ENCODE data around the gene INCENP.

Gene INCENP

GRCh38 chr11:62153087-62153395, 29.2 kb downstream of the INCENP start:
- TF ChIP-seq GATA2 (IDR thresholded peaks at IDR 0.05; ENCODE audit: low read depth, low read length): no peak
- no peak for TF ChIP-seq GATA3 (IDR thresholded peaks at IDR 0.05; ENCODE audit: low read depth, low read length)

DNA sequence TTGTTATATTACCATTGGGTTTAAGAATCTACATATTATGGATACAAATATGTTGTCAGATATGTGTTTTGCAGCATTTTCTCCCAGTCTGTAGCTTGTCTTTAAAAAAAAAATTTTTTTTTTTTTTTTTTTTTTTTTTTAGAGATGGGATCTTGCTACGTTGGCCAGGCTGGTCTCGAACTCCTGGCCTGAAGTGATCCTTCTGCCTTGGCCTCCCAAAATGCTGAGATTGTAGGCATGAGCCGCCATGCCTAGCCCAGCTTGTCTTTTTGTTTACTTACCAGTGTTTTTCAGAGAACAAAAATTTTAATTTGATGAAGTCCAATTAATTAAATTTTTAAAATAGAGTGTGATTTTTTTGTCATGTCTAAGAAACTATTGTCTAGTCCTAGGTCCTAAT, 29.8 kb downstream of the INCENP start:
- TF ChIP-seq GATA3 (IDR thresholded peaks at IDR 0.05; ENCODE audit: low read depth, low read length) (no peak), GATA2 (IDR thresholded peaks at IDR 0.05; ENCODE audit: low read depth, low read length) (no peak)

DNA sequence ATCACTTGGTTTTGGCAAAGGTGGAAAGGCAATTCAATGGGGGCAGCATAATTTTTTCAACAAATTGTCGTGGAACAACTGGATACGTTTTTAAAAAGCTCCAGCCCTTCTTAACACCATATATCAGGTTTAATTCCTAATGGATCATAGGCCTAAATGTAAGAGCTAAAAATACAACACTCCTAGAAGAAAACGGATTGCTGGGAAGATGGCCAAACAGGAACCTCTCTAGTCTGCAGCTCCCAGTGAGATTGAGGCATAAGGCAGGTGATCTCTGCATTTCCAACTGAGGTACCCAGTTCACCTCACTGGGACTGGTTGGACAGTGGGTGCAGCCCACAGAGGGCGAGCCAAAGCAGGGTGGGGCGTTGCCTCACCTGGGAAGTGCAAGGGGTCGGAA, 33.8 kb downstream of the INCENP start:
- TF ChIP-seq GATA2 (IDR thresholded peaks at IDR 0.05; ENCODE audit: low read depth, low read length) (no peak), GATA3 (IDR thresholded peaks at IDR 0.05; ENCODE audit: low read depth, low read length) (no peak)

- no peak for TF ChIP-seq GATA2 (IDR thresholded peaks at IDR 0.05; ENCODE audit: low read depth, low read length)
- no peak for TF ChIP-seq GATA3 (IDR thresholded peaks at IDR 0.05; ENCODE audit: low read depth, low read length)
These were observed 42.6 kb downstream of the INCENP start for GRCh38 chr11:62166371-62166770.

DNA sequence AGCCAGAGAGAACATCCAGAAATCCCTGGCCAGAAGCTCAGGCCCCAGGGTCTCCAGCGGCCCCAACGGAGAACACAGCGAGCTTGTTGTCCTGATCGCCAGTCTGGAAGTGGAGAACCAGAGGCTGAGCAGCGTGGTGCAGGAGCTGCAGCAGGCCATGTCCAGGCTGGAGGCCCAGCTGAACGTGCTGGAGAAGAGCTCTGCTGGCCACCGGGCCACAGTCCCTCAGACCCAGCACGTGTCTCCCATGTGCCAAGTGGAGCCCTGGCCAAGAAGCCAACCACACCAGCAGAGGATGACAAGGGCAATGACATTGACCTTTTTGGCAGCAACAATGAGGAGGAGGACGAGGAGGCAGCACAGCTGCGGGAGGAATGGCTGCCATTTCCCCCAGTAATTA, 45.6 kb downstream of the INCENP start:
- TF ChIP-seq GATA3 (IDR thresholded peaks at IDR 0.05; ENCODE audit: low read depth, low read length) (no peak), GATA2 (IDR thresholded peaks at IDR 0.05; ENCODE audit: low read depth, low read length) (no peak)

DNA sequence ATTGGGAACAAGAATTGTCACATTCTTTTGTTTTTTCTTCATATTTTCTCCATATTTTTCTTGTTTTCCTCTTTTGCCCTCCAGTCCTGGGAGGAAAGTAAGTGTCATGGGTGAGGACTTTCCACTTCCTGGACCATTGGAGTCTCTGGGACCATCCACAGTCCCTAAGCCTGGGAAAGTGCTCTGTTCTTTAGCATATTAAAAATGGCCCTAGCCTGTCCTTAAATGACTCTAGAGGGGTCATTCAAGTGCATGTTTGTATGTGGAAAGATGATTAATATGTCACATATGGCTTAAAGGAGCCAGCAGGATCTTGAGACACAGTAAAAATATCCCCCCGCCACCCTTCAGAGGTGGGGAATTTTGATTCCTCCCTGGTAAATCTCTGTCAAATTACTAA, 46.1 kb downstream of the INCENP start:
- no peak for TF ChIP-seq GATA3 (IDR thresholded peaks at IDR 0.05; ENCODE audit: low read depth, low read length)
- no peak for TF ChIP-seq GATA2 (IDR thresholded peaks at IDR 0.05; ENCODE audit: low read depth, low read length)

GRCh38 chr11:62171261-62171723, 47.5 kb downstream of the INCENP start:
- TF ChIP-seq GATA3 (IDR thresholded peaks at IDR 0.05; ENCODE audit: low read depth, low read length): no peak
- TF ChIP-seq GATA2 (IDR thresholded peaks at IDR 0.05; ENCODE audit: low read depth, low read length): no peak

DNA sequence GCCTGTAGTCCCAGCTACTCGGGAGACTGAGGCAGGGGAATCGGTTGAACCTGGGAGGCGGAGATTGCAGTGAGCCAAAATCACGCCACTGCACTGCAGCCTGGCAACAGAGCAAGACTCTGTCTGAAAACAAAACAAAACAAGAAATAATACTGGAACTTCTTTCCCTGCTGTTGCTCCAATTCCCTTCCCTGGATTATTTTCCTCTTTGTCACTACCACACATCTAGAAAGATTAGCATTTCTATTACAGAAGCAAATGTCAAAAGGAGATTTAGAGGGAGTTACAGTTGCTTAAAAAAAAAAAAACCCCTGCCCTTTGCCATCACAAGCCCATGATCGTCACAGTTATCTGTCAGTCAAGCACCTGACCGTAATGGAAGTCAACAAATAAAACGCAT, 48.5 kb downstream of the INCENP start:
- no peak for TF ChIP-seq GATA2 (IDR thresholded peaks at IDR 0.05; ENCODE audit: low read depth, low read length)
- no peak for TF ChIP-seq GATA3 (IDR thresholded peaks at IDR 0.05; ENCODE audit: low read depth, low read length)

DNA sequence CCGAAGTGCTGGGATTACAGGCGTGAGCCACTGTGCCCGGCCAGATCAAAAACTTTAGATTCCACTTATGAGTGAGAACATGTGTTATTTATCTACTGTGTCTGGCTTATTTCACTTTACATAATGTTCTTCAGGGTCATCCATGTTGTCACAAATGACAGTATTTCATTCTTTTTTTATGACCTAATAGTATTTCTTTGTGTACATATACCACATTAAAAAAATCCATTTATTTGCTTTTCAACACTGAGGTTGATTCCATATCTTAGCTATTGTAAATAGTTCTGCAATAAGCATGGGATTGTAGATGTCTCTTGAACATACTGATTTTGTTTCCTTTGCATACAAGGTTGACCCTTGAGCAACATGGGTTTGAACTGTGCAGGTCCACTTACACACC, 53.0 kb downstream of the INCENP start:
- TF ChIP-seq GATA3 (IDR thresholded peaks at IDR 0.05; ENCODE audit: low read depth, low read length) (no peak), GATA2 (IDR thresholded peaks at IDR 0.05; ENCODE audit: low read depth, low read length) (no peak)

- TF ChIP-seq GATA3 (IDR thresholded peaks at IDR 0.05; ENCODE audit: low read depth, low read length) (no peak), GATA2 (IDR thresholded peaks at IDR 0.05; ENCODE audit: low read depth, low read length) (no peak)
These were observed 56.2 kb downstream of the INCENP start for GRCh38 chr11:62179995-62180394.

DNA sequence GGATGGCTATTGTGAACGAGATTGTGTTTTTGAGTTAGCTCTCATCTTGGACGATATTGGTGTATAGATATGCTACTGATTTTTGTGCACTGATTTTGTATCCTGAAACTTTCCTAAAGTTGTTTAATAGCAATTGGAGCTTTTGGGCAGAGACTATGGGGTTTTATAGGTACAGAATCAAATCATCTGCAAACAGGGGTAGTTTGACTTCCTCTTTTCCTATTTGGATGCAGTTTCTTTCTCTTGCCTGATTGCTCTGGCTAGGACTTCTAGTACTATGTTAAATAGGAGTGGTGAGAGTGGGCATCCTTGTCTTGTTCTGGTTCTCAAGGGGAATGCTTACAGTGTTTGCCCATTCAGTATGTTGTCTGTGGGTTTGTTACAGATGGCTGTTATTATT, 57.3 kb downstream of the INCENP start:
- TF ChIP-seq GATA3 (IDR thresholded peaks at IDR 0.05; ENCODE audit: low read depth, low read length) (no peak), GATA2 (IDR thresholded peaks at IDR 0.05; ENCODE audit: low read depth, low read length) (no peak)

DNA sequence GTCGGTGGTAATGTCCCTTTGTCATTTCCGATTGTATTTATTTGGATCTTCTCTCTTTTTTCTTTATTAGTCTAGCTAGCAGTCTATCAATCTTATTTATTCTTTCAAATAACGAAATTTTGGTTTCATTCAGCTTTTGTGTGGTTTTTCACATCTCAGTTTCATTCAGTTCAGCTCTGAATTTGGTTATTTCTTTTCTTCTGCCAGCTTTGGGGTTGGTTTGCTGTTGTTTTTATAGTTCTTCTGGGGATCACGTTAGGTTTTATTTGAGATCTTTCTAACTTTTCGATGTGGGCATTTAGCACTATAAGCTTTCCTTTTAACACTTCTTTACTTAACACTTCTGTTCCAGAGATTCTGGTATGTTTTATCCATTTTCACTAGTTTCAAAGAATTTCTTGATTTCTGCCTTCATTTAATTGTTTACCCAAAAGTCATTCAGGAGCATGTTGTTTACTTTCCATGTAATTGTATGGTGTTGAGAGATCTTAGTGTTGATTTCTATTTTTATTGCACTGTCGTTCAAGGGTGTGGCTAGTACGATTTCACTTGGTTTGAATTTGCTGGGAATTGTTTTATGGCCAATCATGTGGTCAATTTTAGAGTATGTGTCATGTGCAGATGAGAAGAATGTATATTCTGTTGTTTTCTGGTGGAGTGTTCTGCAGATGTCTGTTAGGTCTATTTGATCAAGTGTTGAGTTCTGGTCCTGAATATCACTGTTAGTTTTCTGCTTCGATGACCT, 58.5 kb downstream of the INCENP start:
- TF ChIP-seq GATA3 (IDR thresholded peaks at IDR 0.05; ENCODE audit: low read depth, low read length): no peak
- TF ChIP-seq GATA2 (IDR thresholded peaks at IDR 0.05; ENCODE audit: low read depth, low read length): no peak

- no peak for TF ChIP-seq GATA2 (IDR thresholded peaks at IDR 0.05; ENCODE audit: low read depth, low read length)
- no peak for TF ChIP-seq GATA3 (IDR thresholded peaks at IDR 0.05; ENCODE audit: low read depth, low read length)
These were observed 62.4 kb downstream of the INCENP start for GRCh38 chr11:62186195-62186594.

DNA sequence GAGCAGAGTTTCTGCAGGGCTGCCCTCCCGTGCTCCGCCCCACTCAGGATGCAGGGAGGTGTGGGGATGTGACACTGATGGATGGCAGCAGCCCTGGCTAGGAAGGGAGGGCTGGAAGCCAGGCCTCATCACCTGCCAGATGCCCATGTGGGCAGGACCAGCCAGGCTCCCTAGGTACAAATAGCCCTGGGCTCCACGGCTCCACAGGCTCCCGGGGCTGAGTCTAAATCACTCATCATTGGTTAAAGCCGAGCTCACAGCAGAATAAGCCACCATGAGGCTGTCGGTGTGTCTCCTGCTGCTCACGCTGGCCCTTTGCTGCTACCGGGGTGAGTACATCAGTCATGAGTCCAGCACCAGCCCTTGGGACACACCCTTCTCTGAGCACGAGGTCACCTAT, 66.2 kb downstream of the INCENP start, which contains the start of gene SCGB1D1:
TSS of gene SCGB1D1 (plus strand) at position 206 of the 400 bp plus-strand sequence. CDS start at position 275, 69 bp downstream.
- no peak for TF ChIP-seq GATA3 (IDR thresholded peaks at IDR 0.05; ENCODE audit: low read depth, low read length)
- no peak for TF ChIP-seq GATA2 (IDR thresholded peaks at IDR 0.05; ENCODE audit: low read depth, low read length)

- TF ChIP-seq GATA3 (IDR thresholded peaks at IDR 0.05; ENCODE audit: low read depth, low read length) (no peak), GATA2 (IDR thresholded peaks at IDR 0.05; ENCODE audit: low read depth, low read length) (no peak)
These were observed 70.1 kb downstream of the INCENP start for GRCh38 chr11:62193952-62194351.

DNA sequence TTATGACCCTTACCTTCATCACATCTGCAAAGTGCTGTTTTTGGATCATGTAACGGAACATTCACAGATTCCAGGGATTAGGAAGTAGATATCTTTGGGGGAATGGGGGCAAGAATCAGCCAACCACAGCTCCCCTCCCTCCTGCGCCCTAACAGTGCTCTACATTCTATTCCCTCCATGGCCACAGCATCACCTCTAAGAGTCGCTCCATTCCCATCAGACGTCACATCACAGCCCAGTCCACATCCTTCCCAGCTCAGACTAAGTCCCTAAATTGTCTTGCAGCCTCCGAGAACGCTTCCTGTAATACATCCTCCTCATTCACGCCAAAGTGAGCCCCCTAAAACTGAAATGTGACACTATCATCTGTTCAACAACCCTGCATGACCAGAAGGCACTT, 72.1 kb downstream of the INCENP start:
- TF ChIP-seq GATA3 (IDR thresholded peaks at IDR 0.05; ENCODE audit: low read depth, low read length) (no peak), GATA2 (IDR thresholded peaks at IDR 0.05; ENCODE audit: low read depth, low read length) (no peak)

All from SH-SY5Y (cell line).